Naive thymus-derived CD4-positive, alpha-beta T cell (primary cell): Measurements from ENCODE around the gene MICA. TPM values are rescaled to one million over a fixed set of nuclear protein-coding genes. Genes with fewer than 3 reads are reported as not detected.
"Not testable (repeated sequence)": the region's sequence is repeated elsewhere in the genome, so short reads cannot be mapped to it uniquely, and the experiment has no call there.

Experiments
- ATAC-seq: fragments of 150-1000 bp; cut with Tn5 transposase; 2 replicates; pipeline ENCODE4 v1.10.0; 2021; ENCODE audit warnings: mild to moderate bottlenecking, moderate library complexity
- CTCF ChIA-PET: fragments of 350-600 bp; sonication (Branson Sonifier 250); formaldehyde crosslinking; loops from one replicate; lab custom pipeline; 2021; ENCODE audit warnings: antibody characterized with exemption; lab: Charles Lee
- POLR2A ChIA-PET: fragments of 350-600 bp; sonication (Branson Sonifier 250); formaldehyde crosslinking; loops from one replicate; lab custom pipeline; 2021; ENCODE audit warnings: antibody characterized with exemption, inconsistent platforms; lab: Charles Lee
- DNase-seq, 9 donors: peaks; one replicate each; pipeline versions ENCODE4 v3.0.0 to v3.0.0-alpha.2; 2020 to 2022; ENCODE audit warnings: mixed read lengths in 1 of 9
- H3K27ac ChIP-seq: one replicate; pipeline ENCODE4 v1.7.0; 2013; ENCODE audit warnings: mild to moderate bottlenecking, low read depth, low read length, moderate library complexity
- H3K27me3 ChIP-seq, 2 donors: one replicate each; pipeline ENCODE4 v1.7.0; 2013; ENCODE audit warnings: low read length in 2 of 2, mild to moderate bottlenecking in 2 of 2, moderate library complexity in 2 of 2; ENCODE audit not compliant: control insufficient read depth in 2 of 2, insufficient read depth in 2 of 2
- H3K36me3 ChIP-seq, 3 experiments: 1 replicate in 2 of 3; 2 replicates in 1 of 3; pipeline ENCODE4 v1.7.0; 2013; ENCODE audit warnings: low read length in 3 of 3, mild to moderate bottlenecking in 3 of 3, moderate library complexity in 1 of 3; ENCODE audit not compliant: insufficient read depth in 3 of 3, control insufficient read depth in 2 of 3
- H3K4me1 ChIP-seq, 2 donors: one replicate each; pipeline ENCODE4 v1.7.0; 2013; ENCODE audit warnings: low read length in 2 of 2, mild to moderate bottlenecking in 2 of 2, moderate library complexity in 1 of 2; ENCODE audit not compliant: control insufficient read depth in 2 of 2, insufficient read depth in 2 of 2
- H3K4me3 ChIP-seq: 2 replicates; pipeline ENCODE4 v1.7.0; 2013; ENCODE audit warnings: mild to moderate bottlenecking, low read length
- H3K9me3 ChIP-seq, 3 experiments: 1 replicate in 2 of 3; 2 replicates in 1 of 3; pipeline ENCODE4 v1.7.0; 2013; ENCODE audit warnings: low read length in 3 of 3; ENCODE audit not compliant: control insufficient read depth in 2 of 3
- H3K27ac Mint-ChIP-seq, 9 donors: one replicate each; pipeline ENCODE4 v1.8.0; 2020 to 2022; ENCODE audit warnings: mixed read lengths in 9 of 9, mild to moderate bottlenecking in 8 of 9, moderate library complexity in 5 of 9, inconsistent platforms in 2 of 9
- H3K27me3 Mint-ChIP-seq, 5 donors: one replicate each; pipeline ENCODE4 v1.8.0; 2021 to 2022; ENCODE audit warnings: mixed read lengths in 5 of 5, mild to moderate bottlenecking in 1 of 5
- H3K36me3 Mint-ChIP-seq, 5 donors: one replicate each; pipeline ENCODE4 v1.8.0; 2020 to 2022; ENCODE audit warnings: mixed read lengths in 5 of 5, mild to moderate bottlenecking in 3 of 5, inconsistent platforms in 1 of 5
- H3K4me1 Mint-ChIP-seq, 7 donors: one replicate each; pipeline ENCODE4 v1.8.0; 2020 to 2022; ENCODE audit warnings: mixed read lengths in 7 of 7, mild to moderate bottlenecking in 3 of 7, inconsistent platforms in 1 of 7
- H3K4me3 Mint-ChIP-seq, 10 donors: one replicate each; pipeline ENCODE4 v1.8.0; 2020 to 2022; ENCODE audit warnings: mild to moderate bottlenecking in 10 of 10, mixed read lengths in 10 of 10, moderate library complexity in 6 of 10, inconsistent platforms in 2 of 10
- H3K9me3 Mint-ChIP-seq, 11 donors: one replicate each; pipeline ENCODE4 v1.8.0; 2020 to 2022; ENCODE audit warnings: mixed read lengths in 11 of 11, mild to moderate bottlenecking in 4 of 11, inconsistent platforms in 1 of 11, moderate library complexity in 1 of 11
- intact Hi-C, 2 donors: fragments of 100-400 bp; cut with micrococcal nuclease; formaldehyde crosslinking; loops; one replicate each; pipeline ENCODE4 v1.15.1; 2023
- polyA plus RNA-seq, 2 donors: library from polyadenylated mRNA; unstranded; fragments of 300-500 nt; fragmentation: Illumina TruSeq; gene quantifications; one replicate each; pipeline ENCODE4 v1.2.3, GENCODE V29; 2021
- total RNA-seq, 6 experiments: library from RNA in 5 of 6; stranded (reverse) in 5 of 6; gene quantifications; 1 replicate in 5 of 6; 2 replicates in 1 of 6; pipeline ENCODE4 v1.2.3 and lab custom pipeline; 2021 to 2026

Gene MICA
- total and polyA plus RNA-seq, 7 experiments from 2014 or later, result 4.3 to 17.4 (median 13.8) TPM

DNA sequence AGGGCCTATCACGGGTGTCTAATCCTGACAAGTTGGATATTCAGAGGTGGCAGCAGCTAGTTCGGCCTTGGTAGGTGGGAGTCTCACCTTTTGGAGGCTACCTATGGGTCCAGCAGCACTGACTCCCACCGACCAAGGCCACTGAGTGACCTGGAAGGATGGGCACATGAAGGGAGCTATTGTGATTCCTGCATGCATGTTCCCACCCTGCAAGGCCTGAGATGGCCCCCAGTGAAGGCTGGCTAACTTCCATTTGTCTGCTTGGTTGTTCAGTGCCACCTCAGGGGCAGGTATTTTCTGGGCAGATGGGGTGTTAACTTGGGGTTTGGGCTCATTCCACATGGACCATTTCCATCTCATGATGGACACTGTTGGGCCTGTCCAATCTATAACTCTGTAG lies 18.4 kb upstream of the MICA start:
- Histone ChIP-seq H3K4me1 (no peaks in the 10 kb centered on the region), H3K27me3 (no peaks in the 10 kb centered on the region), H3K36me3 (no peaks in the 10 kb centered on the region), H3K9me3 (no peaks in the 10 kb centered on the region), H3K27ac (no peak overlapping the region), H3K4me3 (no peak overlapping the region)
- intact Hi-C loops, result no loop called here
- Mint-ChIP-seq H3K9me3 (no peaks in the 10 kb centered on the region), H3K4me1 (peaks cover 0 to 4% (median 0%) of the 10 kb centered on the region in 7 donors), H3K36me3 (peaks cover 0 to 4% (median 0%) of the 10 kb centered on the region in 5 donors), H3K4me3 (no peak overlapping the region), H3K27ac (no peak overlapping the region), H3K27me3 (peaks cover 0 to 33% (median under 1%) of the 10 kb centered on the region in 5 donors)
- ChIA-PET POLR2A (no interaction called here), CTCF (no interaction called here)
- DNase-seq, result no peak
- no peak for ATAC-seq

DNA sequence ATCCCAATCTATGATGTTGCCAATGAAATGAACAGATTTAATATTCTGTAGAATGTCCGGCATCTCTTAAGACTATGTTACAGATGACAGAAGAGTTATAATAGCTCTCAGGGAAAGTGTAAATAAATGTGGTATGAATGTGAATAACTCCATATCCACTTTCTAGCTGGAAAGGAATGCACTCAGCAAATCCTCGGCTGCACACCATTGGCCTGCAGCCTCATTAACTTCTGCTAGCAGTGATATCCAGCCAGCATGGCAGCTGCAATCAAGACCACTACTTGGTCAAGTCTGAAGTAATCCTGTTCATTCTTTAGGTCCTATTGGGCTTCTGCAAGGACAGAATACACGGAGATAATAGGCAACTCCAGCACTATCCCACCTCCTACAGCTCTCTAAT lies 17.3 kb upstream of the MICA start:
- H3K27ac ChIP-seq, result no peak overlapping the region
- no peaks in the 10 kb centered on the region for H3K27me3 ChIP-seq
- H3K4me3 Mint-ChIP-seq, result no peak overlapping the region
- no peak for ATAC-seq
- H3K36me3 Mint-ChIP-seq, result peaks cover 0 to 4% (median 0%) of the 10 kb centered on the region in 5 donors
- no peak for DNase-seq
- ChIA-PET POLR2A (interaction anchor here (0.9 kb wide), 1 partner anchor 23 kb away, joined by 3 read pairs; no protein-coding TSS in a partner anchor), CTCF (interaction anchor here (0.9 kb wide), 1 partner anchor 237 kb away, joined by 4 read pairs; no protein-coding TSS in a partner anchor)
- no peaks in the 10 kb centered on the region for H3K4me1 ChIP-seq
- H3K9me3 ChIP-seq, result no peaks in the 10 kb centered on the region
- peaks cover 0 to 4% (median 0%) of the 10 kb centered on the region in 7 donors for H3K4me1 Mint-ChIP-seq
- no peak overlapping the region for H3K4me3 ChIP-seq
- peaks cover 0 to 25% (median 0%) of the 10 kb centered on the region in 5 donors for H3K27me3 Mint-ChIP-seq
- H3K9me3 Mint-ChIP-seq, result no peaks in the 10 kb centered on the region
- no peak overlapping the region for H3K27ac Mint-ChIP-seq
- no peaks in the 10 kb centered on the region for H3K36me3 ChIP-seq
- intact Hi-C loops, result no loop called here

DNA sequence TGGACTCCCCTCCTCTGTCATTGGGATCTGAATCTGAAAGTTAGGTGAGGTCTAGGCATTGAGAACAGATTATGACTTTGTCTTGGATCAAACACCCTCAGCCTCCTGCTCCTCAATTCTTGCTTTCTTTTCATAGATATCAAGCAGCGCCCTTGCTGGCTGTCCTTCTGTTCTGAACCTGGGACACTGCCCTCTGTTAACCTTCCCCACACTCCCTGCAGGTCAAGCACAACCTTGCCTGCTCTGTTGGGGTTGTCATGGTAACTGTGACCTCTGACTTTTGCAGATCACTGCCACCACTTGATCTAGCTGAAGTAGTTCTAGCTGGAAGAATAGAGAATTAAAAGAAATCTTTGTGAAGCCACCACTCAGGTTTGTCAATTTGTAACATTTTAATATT lies 16.4 kb upstream of the MICA start:
- intact Hi-C loops, result no loop called here
- Mint-ChIP-seq H3K36me3 (peaks cover 0 to 4% (median 0%) of the 10 kb centered on the region in 5 donors), H3K9me3 (no peaks in the 10 kb centered on the region), H3K27ac (no peak overlapping the region), H3K4me1 (peaks cover 0 to 4% (median 0%) of the 10 kb centered on the region in 7 donors), H3K27me3 (peaks cover 0 to 20% (median 0%) of the 10 kb centered on the region in 5 donors), H3K4me3 (no peak overlapping the region)
- no peaks in the 10 kb centered on the region for H3K27me3 ChIP-seq
- H3K4me3 ChIP-seq, result no peak overlapping the region
- POLR2A ChIA-PET, result no interaction called here
- ATAC-seq (no peak), DNase-seq (no peak)
- H3K9me3 ChIP-seq, result no peaks in the 10 kb centered on the region
- H3K27ac ChIP-seq, result no peak overlapping the region
- CTCF ChIA-PET, result no interaction called here
- no peaks in the 10 kb centered on the region for H3K4me1 ChIP-seq
- H3K36me3 ChIP-seq, result no peaks in the 10 kb centered on the region

DNA sequence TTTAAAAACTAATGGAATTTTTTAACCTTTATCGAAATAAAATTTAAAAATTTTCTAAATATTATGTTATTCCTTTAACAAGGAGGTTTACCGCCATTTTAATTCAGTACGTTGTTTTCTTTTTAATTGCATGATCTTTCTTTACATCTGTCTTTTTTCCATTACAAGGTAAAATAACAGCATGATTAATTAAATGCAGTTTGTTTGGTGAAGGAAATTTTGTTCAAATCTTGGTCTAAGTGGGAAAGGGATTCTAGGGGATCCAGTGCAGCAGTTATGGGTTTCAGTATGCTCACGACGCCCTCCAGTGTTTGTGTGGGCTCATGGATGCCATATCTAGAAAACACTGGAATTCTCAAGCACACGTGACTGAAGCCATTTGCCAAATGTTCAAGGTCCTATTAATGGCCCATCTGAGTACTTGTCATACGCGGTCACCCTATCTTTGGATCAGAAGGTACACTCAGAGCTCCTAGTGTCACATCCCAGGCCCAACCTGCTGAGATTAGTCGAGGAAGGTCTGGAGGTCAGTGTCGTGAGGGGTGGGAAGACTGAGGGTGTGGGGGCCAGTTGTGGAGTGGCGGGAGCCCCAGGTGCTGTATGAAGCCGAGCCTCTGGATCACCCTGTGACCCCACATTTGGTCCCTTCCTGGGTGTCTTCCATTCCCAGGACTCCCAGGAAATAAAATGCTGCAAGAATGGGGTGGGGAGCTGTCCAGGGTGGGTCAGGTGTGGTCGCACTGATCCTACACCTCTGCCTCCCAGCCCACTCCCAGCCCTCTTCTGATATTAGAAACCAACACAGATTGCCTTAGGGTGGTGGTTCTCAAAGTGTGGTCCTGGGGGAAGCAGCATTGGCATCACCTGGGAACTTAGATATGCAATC lies 14.2 kb upstream of the MICA start:
- H3K4me3 ChIP-seq, intact Hi-C loops, H3K4me1 Mint-ChIP-seq, H3K4me3 Mint-ChIP-seq, H3K27ac ChIP-seq, DNase-seq, H3K9me3 Mint-ChIP-seq, POLR2A ChIA-PET, H3K4me1 ChIP-seq, H3K9me3 ChIP-seq, H3K27me3 ChIP-seq, H3K27ac Mint-ChIP-seq, H3K36me3 ChIP-seq: not testable (repeated sequence)
- CTCF ChIA-PET, result interaction anchor here (1.2 kb wide), 1 partner anchor 263 kb away, joined by 3 read pairs; no protein-coding TSS in a partner anchor
- Mint-ChIP-seq H3K36me3 (peaks cover 4 to 10% (median 5%) of the 10 kb centered on the region in 5 donors), H3K27me3 (peaks cover 0 to 16% (median 0%) of the 10 kb centered on the region in 5 donors)
- peak; percentile 31 for ATAC-seq

DNA sequence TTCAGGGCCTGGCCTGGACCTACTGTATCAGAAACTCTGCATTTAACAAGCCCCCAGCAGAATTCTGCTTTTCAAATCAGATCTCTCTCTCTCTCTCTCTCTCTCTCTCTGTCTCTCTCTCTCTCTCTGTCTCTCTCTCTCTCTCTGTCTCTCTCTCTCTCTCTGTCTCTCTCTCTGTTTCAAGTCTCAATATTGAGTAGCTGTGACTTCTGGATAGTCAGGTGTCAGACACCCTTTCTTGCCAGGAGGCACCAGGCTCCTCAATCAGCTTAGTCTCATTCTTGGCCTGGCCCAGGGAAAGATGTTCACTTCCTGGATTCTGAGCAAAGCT lies 13.6 kb upstream of the MICA start:
- CTCF ChIA-PET, H3K4me1 ChIP-seq, H3K27me3 ChIP-seq, H3K27ac Mint-ChIP-seq, H3K9me3 ChIP-seq, ATAC-seq, H3K27ac ChIP-seq, H3K9me3 Mint-ChIP-seq, intact Hi-C loops, DNase-seq, H3K4me3 Mint-ChIP-seq, H3K4me1 Mint-ChIP-seq, H3K4me3 ChIP-seq, POLR2A ChIA-PET: not testable (repeated sequence)
- H3K36me3 ChIP-seq, result peaks cover 0 to 12% (median 0%) of the 10 kb centered on the region in 3 experiments
- H3K27me3 Mint-ChIP-seq, result peaks cover 0 to 13% (median 0%) of the 10 kb centered on the region in 5 donors
- peaks cover 4 to 10% (median 5%) of the 10 kb centered on the region in 5 donors for H3K36me3 Mint-ChIP-seq

DNA sequence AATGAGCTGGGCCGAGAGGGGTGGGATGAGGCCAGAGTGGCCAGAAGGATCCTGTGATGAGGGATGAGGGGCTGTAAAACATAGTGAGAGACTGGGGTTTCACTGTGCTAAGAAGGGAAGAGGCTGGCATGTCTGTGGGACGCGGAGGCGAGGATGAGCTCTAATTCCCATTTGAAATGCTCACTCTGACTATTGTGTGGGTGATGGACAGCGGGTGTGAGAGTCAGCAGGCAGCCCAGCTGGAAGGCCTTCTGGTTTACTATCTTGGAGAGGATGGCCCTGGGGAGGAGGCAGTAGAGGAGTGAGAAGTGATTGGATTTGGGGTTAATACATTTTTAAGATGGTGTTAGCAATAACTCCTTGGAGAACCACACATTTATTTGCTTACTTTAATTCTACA lies 9.5 kb upstream of the MICA start:
- Mint-ChIP-seq H3K27ac (peak overlapping the region in 1 of 9 donors; percentile 12), H3K4me3 (no peak overlapping the region), H3K9me3 (no peaks in the 10 kb centered on the region), H3K36me3 (peaks cover 4 to 6% (median 5%) of the 10 kb centered on the region in 5 donors), H3K4me1 (peaks cover 8 to 27% (median 23%) of the 10 kb centered on the region in 7 donors), H3K27me3 (peaks cover 0 to 4% (median 0%) of the 10 kb centered on the region in 5 donors)
- Histone ChIP-seq H3K27ac (no peak overlapping the region), H3K4me3 (no peak overlapping the region), H3K9me3 (no peaks in the 10 kb centered on the region), H3K27me3 (no peaks in the 10 kb centered on the region), H3K36me3 (peaks cover 0 to 12% (median 0%) of the 10 kb centered on the region in 3 experiments), H3K4me1 (peaks cover 0 to 8% of the 10 kb centered on the region in 2 donors)
- DNase-seq (no peak), ATAC-seq (no peak)
- intact Hi-C loops, result no loop called here
- CTCF ChIA-PET, result interaction anchor here (0.7 to 3.3 kb wide), 2 partner anchors 18 to 48 kb away, joined by 4 to 18 read pairs; no protein-coding TSS in a partner anchor
- POLR2A ChIA-PET, result interaction anchor here (1.1 kb wide), 1 partner anchor 77 kb away, joined by 4 read pairs; no protein-coding TSS in a partner anchor
